ENCODE data around the gene NYNRIN. TPM values are rescaled to one million over a fixed set of nuclear protein-coding genes. Genes with fewer than 3 reads are reported as not detected.

NYNRIN gene
- total and polyA plus RNA-seq, 2 of the 8 experiments (the other 6 are each of a cell fraction or from before 2014, with no cell fraction given), result 15.2 to 18.3 TPM

DNA sequence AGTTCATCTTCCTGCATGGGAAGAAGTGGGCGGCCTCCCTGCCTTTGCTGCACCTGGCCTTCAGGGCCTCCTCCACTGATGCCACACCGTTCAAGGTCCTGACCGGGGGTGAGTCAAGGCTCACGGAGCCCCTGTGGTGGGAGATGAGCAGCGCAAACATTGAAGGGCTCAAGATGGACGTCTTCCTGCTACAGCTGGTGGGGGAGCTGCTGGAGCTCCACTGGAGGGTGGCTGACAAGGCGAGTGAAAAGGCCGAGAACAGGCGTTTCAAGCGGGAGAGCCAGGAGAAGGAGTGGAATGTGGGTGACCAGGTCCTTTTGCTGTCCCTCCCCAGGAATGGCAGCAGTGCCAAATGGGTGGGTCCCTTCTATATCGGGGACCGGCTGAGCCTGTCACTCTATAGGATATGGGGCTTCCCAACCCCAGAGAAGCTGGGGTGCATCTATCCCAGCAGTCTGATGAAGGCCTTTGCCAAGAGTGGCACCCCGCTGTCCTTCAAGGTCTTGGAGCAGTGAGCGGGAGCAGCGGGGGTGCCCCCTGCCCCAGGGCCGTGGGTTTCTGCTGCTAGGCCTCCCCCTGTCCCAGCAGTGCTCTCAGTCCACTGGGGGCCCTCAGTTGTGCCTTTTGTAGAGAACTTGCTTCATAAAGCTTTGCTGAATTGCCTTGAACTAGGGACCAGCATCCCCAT, 18.3 kb downstream of the NYNRIN start:
- H4K20me1 ChIP-seq (replicated peaks in 1 of 2; ENCODE audit: control insufficient read depth in 1 of 2, insufficient read depth in 2 of 2, low read length in 2 of 2), result no peaks in the 10 kb centered on the region
- no peak for FAIRE-seq
- H3K23ac ChIP-seq (ENCODE audit: insufficient read length), result no peak overlapping the region
- no peak overlapping the region for H3K56ac ChIP-seq (replicated peaks; ENCODE audit: insufficient read length, low read depth, low read length)
- peaks cover 4 to 11% (median 7%) of the 10 kb centered on the region in 4 experiments; a peak in 5 of 8 replicates for H3K36me3 ChIP-seq (ENCODE audit: control insufficient read depth in 2 of 4, insufficient read depth in 4 of 4, low read length in 3 of 4)
- no peak overlapping the region for H3K18ac ChIP-seq (ENCODE audit: extremely low read depth, low read length)
- WGBS, 2 experiments (ENCODE audit: extremely low coverage in 1 of 2, insufficient coverage in 1 of 2, insufficient read length in 1 of 2, insufficient replicate concordance in 2 of 2, low coverage in 1 of 2, low lambda C conversion rate in 2 of 2, missing lambda C conversion rate in 1 of 2), result 91% methylated on average over 16 of the region's 16 CpGs; no CpG with 5 or more reads in 1 of the 2 experiments
- no peak overlapping the region for H2BK120ac ChIP-seq (replicated peaks; ENCODE audit: low read depth, low read length)
- no peak overlapping the region for H4K5ac ChIP-seq (ENCODE audit: insufficient read length, low read depth, low read length)
- no peak overlapping the region for H2BK12ac ChIP-seq (ENCODE audit: low read depth, low read length)
- no peaks in the 10 kb centered on the region for H3K23me2 ChIP-seq (ENCODE audit: low read depth, low read length)
- H3K79me1 ChIP-seq (ENCODE audit: low read depth, low read length), result no peaks in the 10 kb centered on the region
- peaks cover 0 to 6% (median 2%) of the 10 kb centered on the region in 4 experiments; a peak in 3 of 7 replicates for H3K27me3 ChIP-seq (replicated peaks in 1 of 4; ENCODE audit: control insufficient read depth in 3 of 4, extremely low read depth in 1 of 4, insufficient read depth in 3 of 4, low read length in 3 of 4)
- H3K4ac ChIP-seq (replicated peaks; ENCODE audit: insufficient read length, low read depth, low read length), result no peak overlapping the region
- no peaks in the 10 kb centered on the region for H3K9me3 ChIP-seq (ENCODE audit: insufficient read depth in 2 of 2, low read depth in 1 of 2, low read length in 1 of 2)
- no peak overlapping the region for H3K9ac ChIP-seq (replicated peaks in 1 of 4; ENCODE audit: extremely low read depth in 1 of 4, low read depth in 3 of 4, low read length in 3 of 4)
- H2BK5ac ChIP-seq (ENCODE audit: low read depth, low read length), result no peak overlapping the region
- no peak overlapping the region for H3K27ac ChIP-seq (ENCODE audit: low read depth, low read length)
- CTCF ChIA-PET (ENCODE audit: partially characterized antibody), result interaction anchor here (1.2 to 21.3 kb wide), 8 partner anchors 9 to 88 kb away, joined by 4 to 664 read pairs (median 18); partner anchors contain the start of genes ADCY4, CBLN3, NYNRIN and RIPK3
- H3K4me1 ChIP-seq (replicated peaks in 1 of 4; ENCODE audit: control insufficient read depth in 3 of 4, insufficient read depth in 4 of 4, low read length in 3 of 4), result no peaks in the 10 kb centered on the region
- no peak overlapping the region for H3K4me3 ChIP-seq (ENCODE audit: extremely low read depth in 1 of 4, insufficient read depth in 2 of 4, low read depth in 3 of 4, low read length in 4 of 4)
- H2BK15ac ChIP-seq (ENCODE audit: low read length), result no peak overlapping the region
- POLR2A ChIA-PET (ENCODE audit: partially characterized antibody), result interaction anchor here (1.1 to 6.3 kb wide), 2 partner anchors 12 to 19 kb away, joined by 5 to 28 read pairs; partner anchors contain the start of genes CBLN3 and KHNYN
- H2AFZ ChIP-seq (ENCODE audit: low read length), result no peak overlapping the region
- H3K79me2 ChIP-seq (ENCODE audit: control insufficient read depth in 1 of 2, insufficient read depth in 2 of 2, low read length in 2 of 2), result no peaks in the 10 kb centered on the region
- no peak overlapping the region for H3K4me2 ChIP-seq (ENCODE audit: insufficient read depth in 1 of 2, low read depth in 2 of 2, low read length in 2 of 2)
- H2BK20ac ChIP-seq (ENCODE audit: low read length), result no peak overlapping the region
- no peak overlapping the region for H2AK5ac ChIP-seq (ENCODE audit: low read depth, low read length)
- no peak overlapping the region for H3K14ac ChIP-seq (ENCODE audit: insufficient read length)
- no peak for DNase-seq (ENCODE audit: low read depth in 1 of 2, low spot score in 2 of 2)
- no peak overlapping the region for H4K91ac ChIP-seq (replicated peaks; ENCODE audit: insufficient read length, low read length)
- peak overlapping the region; percentile 57; the same call in 1 of the 2 replicates for H4K8ac ChIP-seq (ENCODE audit: extremely low read depth, insufficient read depth, low read length)
- TF ChIP-seq BCL11A (IDR thresholded peaks at IDR 0.05; ENCODE audit: low read depth in 2 of 2, low read length in 2 of 2), result no peak
- TF ChIP-seq USF2 (IDR thresholded peaks at IDR 0.05; ENCODE audit: low read length), result no peak
- TF ChIP-seq RAD21 (IDR thresholded peaks at IDR 0.05 in 1 of 2, conservative IDR thresholded peaks at IDR 0.05 in 1 of 2; ENCODE audit: low read depth in 2 of 2, low read length in 2 of 2), result no peak
- TF ChIP-seq CREB1 (IDR thresholded peaks at IDR 0.05), result no peak
- no peak for TF ChIP-seq KDM5A (IDR thresholded peaks at IDR 0.05; ENCODE audit: low read length)
- TF ChIP-seq TAF1 (IDR thresholded peaks at IDR 0.05; ENCODE audit: low read depth, low read length), result no peak
- no peak for TF ChIP-seq TEAD4 (IDR thresholded peaks at IDR 0.05; ENCODE audit: low read depth, low read length)
- TF ChIP-seq TCF12 (IDR thresholded peaks at IDR 0.05; ENCODE audit: low read depth, low read length), result no peak
- no peak for TF ChIP-seq KDM1A (IDR thresholded peaks at IDR 0.05; ENCODE audit: borderline replicate concordance, low read length)
- no peak for TF ChIP-seq CHD1 (IDR thresholded peaks at IDR 0.05; ENCODE audit: low read depth, low read length)
- TF ChIP-seq RFX5 (IDR thresholded peaks at IDR 0.05; ENCODE audit: borderline replicate concordance, low read depth, low read length), result no peak
- TF ChIP-seq POLR2A (IDR thresholded peaks at IDR 0.05; ENCODE audit: control extremely low read depth in 1 of 2, low read depth in 2 of 2, low read length in 2 of 2), result no peak
- TF ChIP-seq FOSL1 (IDR thresholded peaks at IDR 0.05; ENCODE audit: insufficient read depth, low read depth, low read length), result no peak

All from H1 (cell line).